Cardiac muscle cell (in vitro differentiated cells and primary cell): ENCODE results near the gene TMEM128. TPM values are rescaled to one million over a fixed set of nuclear protein-coding genes. Genes with fewer than 3 reads are reported as not detected.
"Not testable (repeated sequence)": the region's sequence is repeated elsewhere in the genome, so short reads cannot be mapped to it uniquely, and the experiment has no call there.

Experiments used
- DNase-seq, 2 donors: peaks; one replicate each; pipeline versions ENCODE4 v3.0.0 to v3.0.0-alpha.2; 2010 to 2017; ENCODE audit warnings: low read depth in 1 of 2, low spot score in 1 of 2
- H3K27ac ChIP-seq: fragments of 200-600 bp; sonication (generic); 2 replicates; pipeline ENCODE4 v1.5.1; 2016
- H3K27me3 ChIP-seq: fragments of 200-600 bp; sonication (generic); 2 replicates; pipeline ENCODE4 v1.6.0; 2016; ENCODE audit warnings: control low read depth
- H3K36me3 ChIP-seq: fragments of 200-600 bp; sonication (generic); 2 replicates; pipeline ENCODE4 v1.5.1; 2016; ENCODE audit warnings: control low read depth
- H3K4me1 ChIP-seq: fragments of 200-600 bp; sonication (generic); 2 replicates; pipeline ENCODE4 v1.8.1; 2017; ENCODE audit warnings: low read depth, mild to moderate bottlenecking, mixed run types
- H3K4me3 ChIP-seq: fragments of 200-600 bp; sonication (generic); 2 replicates; pipeline ENCODE4 v1.5.1; 2016; ENCODE audit warnings: mild to moderate bottlenecking
- H3K9me3 ChIP-seq: fragments of 200-600 bp; sonication (generic); 2 replicates; pipeline ENCODE4 v1.5.1; 2017; ENCODE audit warnings: low read depth, mild to moderate bottlenecking, control low read depth
- polyA plus RNA-seq: library from polyadenylated mRNA; unstranded; fragments of >200 nt; fragmentation: Nextera tagmentation; extraction: Ambion mirVana; gene quantifications from 2 replicates; pipeline ENCODE4 v1.2.1, GENCODE V29; 2016
- total RNA-seq: library from RNA; depleted of rRNA; stranded (reverse); fragments of >200 nt; gene quantifications from 2 replicates; pipeline ENCODE4 v1.2.3, GENCODE V29; 2016
- TF ChIP-seq, protein P1 (sequence below): IDR thresholded peaks from 2 replicates; pipeline ENCODE4 v1.5.1; 2012; ENCODE audit warnings: low read depth, mild to moderate bottlenecking, low read length

The TMEM128 gene
- total and polyA plus RNA-seq, 2 experiments from 2014 or later = 15.2 to 50.5 TPM

DNA sequence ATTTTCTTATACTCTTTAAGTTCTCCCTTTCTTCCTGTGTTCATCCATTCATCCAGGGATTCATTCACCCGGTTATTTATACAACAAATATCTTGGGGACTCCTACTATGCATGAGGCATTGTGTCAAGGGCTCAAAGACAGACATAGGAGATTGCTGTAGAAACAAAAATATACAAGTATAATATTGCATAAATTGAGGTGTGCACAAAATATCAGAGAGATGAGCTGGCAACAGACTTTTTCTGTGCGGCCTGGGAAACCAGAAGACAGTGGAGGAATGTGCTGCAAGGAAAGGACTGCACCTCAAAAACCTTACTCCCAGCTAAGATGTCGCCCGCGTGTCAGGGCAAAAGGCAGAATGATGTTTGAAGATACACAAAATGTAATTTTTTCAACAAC, 30.9 kb downstream of the TMEM128 start:
- H3K27ac ChIP-seq = no peak overlapping the region
- no peaks in the 10 kb centered on the region for H3K4me1 ChIP-seq
- TF ChIP-seq, protein P1, sequence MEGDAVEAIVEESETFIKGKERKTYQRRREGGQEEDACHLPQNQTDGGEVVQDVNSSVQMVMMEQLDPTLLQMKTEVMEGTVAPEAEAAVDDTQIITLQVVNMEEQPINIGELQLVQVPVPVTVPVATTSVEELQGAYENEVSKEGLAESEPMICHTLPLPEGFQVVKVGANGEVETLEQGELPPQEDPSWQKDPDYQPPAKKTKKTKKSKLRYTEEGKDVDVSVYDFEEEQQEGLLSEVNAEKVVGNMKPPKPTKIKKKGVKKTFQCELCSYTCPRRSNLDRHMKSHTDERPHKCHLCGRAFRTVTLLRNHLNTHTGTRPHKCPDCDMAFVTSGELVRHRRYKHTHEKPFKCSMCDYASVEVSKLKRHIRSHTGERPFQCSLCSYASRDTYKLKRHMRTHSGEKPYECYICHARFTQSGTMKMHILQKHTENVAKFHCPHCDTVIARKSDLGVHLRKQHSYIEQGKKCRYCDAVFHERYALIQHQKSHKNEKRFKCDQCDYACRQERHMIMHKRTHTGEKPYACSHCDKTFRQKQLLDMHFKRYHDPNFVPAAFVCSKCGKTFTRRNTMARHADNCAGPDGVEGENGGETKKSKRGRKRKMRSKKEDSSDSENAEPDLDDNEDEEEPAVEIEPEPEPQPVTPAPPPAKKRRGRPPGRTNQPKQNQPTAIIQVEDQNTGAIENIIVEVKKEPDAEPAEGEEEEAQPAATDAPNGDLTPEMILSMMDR = no peak
- no peaks in the 10 kb centered on the region for H3K9me3 ChIP-seq
- no peak overlapping the region for H3K4me3 ChIP-seq
- peaks cover 33% of the 10 kb centered on the region for H3K27me3 ChIP-seq
- no peaks in the 10 kb centered on the region for H3K36me3 ChIP-seq
- no peak for DNase-seq

DNA sequence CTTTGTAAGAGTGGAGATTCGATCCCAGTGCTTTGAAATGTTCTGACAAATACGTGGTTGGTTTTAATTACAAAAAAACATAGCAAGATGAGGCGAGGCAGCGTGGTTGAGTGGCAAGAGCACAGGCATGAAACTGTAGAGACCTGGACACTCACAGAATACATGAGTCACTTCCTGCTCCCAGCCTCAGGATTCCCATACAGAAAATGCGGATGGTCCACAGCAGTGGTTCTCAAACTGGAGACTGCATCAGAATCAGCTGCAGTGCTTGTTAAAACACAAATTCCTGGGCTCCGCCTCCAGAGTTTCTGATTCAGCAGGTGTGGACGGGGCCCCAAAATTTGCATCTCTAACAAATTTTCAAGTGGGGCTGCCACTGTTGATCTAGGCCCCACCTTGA, 31.4 kb downstream of the TMEM128 start:
- Histone ChIP-seq H3K4me3 (no peak overlapping the region), H3K9me3 (no peaks in the 10 kb centered on the region), H3K27me3 (peaks cover 31% of the 10 kb centered on the region), H3K4me1 (no peaks in the 10 kb centered on the region), H3K36me3 (no peaks in the 10 kb centered on the region), H3K27ac (no peak overlapping the region)
- TF ChIP-seq, protein P1 = no peak
- peak in 1 of 2 donors; percentile 26 for DNase-seq

DNA sequence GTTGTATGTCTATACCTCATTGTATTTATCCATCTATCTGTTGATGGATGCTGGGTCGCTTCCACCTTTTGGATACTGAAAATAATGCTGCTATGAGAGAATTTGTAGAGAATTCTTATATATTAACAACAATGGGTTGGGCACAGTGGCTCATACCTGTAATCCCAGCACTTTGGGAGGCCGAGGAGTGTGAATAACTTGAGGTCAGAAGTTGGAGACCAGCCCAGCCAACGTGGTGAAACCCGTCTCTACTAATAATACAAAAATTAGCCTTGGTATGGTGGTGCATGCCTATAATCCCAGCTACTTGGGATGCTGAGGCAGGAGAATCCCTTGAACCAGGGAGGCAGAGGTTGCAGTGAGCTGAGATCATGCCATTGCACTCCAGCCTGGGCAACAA, 34.3 kb downstream of the TMEM128 start:
- H3K27me3 ChIP-seq = peaks cover 32% of the 10 kb centered on the region
- H3K4me3 ChIP-seq, H3K36me3 ChIP-seq, DNase-seq, H3K9me3 ChIP-seq, H3K4me1 ChIP-seq, H3K27ac ChIP-seq: not testable (repeated sequence)

DNA sequence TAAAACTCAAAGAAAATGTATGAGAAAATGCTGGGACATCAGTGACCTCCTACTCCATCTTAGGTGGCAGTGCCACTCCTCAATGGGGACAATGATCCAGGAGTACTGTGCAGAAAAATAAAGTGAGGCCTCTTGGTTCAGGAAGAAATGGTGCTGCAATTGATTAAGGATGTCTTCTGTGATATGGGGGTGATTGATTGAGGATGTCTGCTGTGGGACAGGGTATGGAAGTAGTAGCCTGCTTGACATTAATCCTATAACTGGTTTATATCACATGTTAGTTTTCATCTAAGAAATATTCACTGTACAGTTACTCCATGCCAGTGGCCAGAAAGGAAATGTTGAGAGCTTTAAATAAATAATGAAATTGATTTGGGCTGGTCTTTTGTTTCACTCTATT, 41.8 kb downstream of the TMEM128 start:
- no peak overlapping the region for H3K4me3 ChIP-seq
- no peak for DNase-seq
- no peaks in the 10 kb centered on the region for H3K36me3 ChIP-seq
- no peak overlapping the region for H3K27ac ChIP-seq
- H3K27me3 ChIP-seq = peaks cover 32% of the 10 kb centered on the region
- H3K4me1 ChIP-seq = no peaks in the 10 kb centered on the region
- TF ChIP-seq, protein P1 = no peak
- no peaks in the 10 kb centered on the region for H3K9me3 ChIP-seq

DNA sequence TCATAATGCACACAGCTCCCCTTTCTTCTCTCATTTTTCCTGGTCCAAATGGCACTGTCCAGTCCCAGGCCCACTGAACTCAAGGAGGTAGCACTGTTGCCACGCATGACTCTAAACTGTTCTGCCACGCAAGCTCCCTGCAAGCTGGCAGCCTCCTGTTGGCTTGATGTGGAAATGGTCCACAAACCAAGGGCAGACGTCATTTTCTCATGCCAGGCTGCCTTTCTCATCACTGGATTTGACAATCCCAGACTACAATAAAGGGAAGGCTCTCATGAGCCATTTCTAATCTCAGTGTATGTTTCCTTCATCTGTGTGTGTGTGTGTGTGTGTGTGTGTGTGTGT, 43.6 kb downstream of the TMEM128 start:
- H3K4me1 ChIP-seq = no peaks in the 10 kb centered on the region
- TF ChIP-seq, protein P1 = no peak
- no peak for DNase-seq
- peaks cover 23% of the 10 kb centered on the region for H3K27me3 ChIP-seq
- H3K36me3 ChIP-seq = no peaks in the 10 kb centered on the region
- no peaks in the 10 kb centered on the region for H3K9me3 ChIP-seq
- H3K4me3 ChIP-seq = no peak overlapping the region
- H3K27ac ChIP-seq = no peak overlapping the region

DNA sequence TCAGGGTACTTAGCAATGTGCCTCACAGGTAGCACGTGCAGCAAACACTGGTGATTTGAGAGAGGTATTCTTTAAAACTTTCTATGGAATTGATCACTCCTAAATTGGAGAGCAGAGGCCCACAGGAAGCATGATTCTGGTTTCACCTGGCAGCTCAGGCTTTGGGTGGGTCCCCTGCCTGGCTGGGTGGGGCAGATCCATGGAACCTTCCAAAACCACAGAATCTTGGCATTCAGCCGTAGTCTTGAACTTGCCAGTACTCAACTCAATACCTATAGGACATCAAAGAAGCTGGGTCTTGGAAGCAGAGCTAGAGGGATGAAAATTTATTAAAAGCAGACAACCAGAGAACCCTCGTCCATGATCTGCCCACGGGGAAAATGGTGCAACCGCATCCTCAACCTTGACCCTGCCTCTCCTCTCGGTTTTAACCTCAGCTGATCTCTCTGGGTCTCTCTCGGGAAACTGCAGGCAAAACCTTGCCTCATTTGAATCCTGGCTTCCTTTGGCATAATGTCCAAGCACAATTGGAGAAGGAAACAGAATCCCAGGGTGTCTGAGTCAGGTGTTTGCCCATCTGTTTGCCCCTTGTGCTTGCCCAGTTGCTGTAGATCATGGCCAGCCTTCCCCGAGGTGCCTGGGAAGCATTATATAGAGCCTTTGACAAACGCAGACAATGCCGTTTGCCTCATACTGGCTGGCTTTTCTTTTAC, 44.2 kb downstream of the TMEM128 start:
- H3K9me3 ChIP-seq = no peaks in the 10 kb centered on the region
- TF ChIP-seq, protein P1 = no peak
- peaks cover 20% of the 10 kb centered on the region for H3K27me3 ChIP-seq
- no peak for DNase-seq
- no peaks in the 10 kb centered on the region for H3K36me3 ChIP-seq
- H3K27ac ChIP-seq = no peak overlapping the region
- no peaks in the 10 kb centered on the region for H3K4me1 ChIP-seq
- H3K4me3 ChIP-seq = no peak overlapping the region
